ENCODE results near the gene PPM1N. TPM values are rescaled to one million over a fixed set of nuclear protein-coding genes. Genes with fewer than 3 reads are reported as not detected.

The PPM1N gene
- total and polyA plus RNA-seq, 3 experiments from 2014 or later: 2.5 to 4.6 (median 3.3) TPM

GRCh38 chr19:45528744-45529419 is 30.6 kb downstream of the PPM1N start:
- Mint-ChIP-seq H3K27ac (peak overlapping the region in 1 of 8 donors; percentile 33), H3K4me3 (no peak overlapping the region), H3K9me3 (peaks cover 0 to 5% (median 0%) of the 10 kb centered on the region in 5 donors), H3K27me3 (peaks cover 0 to 4% of the 10 kb centered on the region in 2 donors), H3K36me3 (peaks cover 6 to 36% (median 6%) of the 10 kb centered on the region in 3 donors), H3K4me1 (peaks cover 11 to 19% (median 14%) of the 10 kb centered on the region in 3 donors)
- H3K36me3 ChIP-seq (ENCODE audit: insufficient read depth, low read length): peaks cover 11% of the 10 kb centered on the region
- no peaks in the 10 kb centered on the region for H3K27me3 ChIP-seq (ENCODE audit: insufficient read depth, low read length, poor library complexity, severe bottlenecking)
- no peak overlapping the region for H3K27ac ChIP-seq (ENCODE audit: low read depth, low read length)
- peaks cover 4% of the 10 kb centered on the region for H3K4me1 ChIP-seq (ENCODE audit: insufficient read depth, low read length)
- H3K4me3 ChIP-seq (ENCODE audit: low read length): no peak overlapping the region
- H3K9me3 ChIP-seq (ENCODE audit: low read length): no peaks in the 10 kb centered on the region
- ChIA-PET POLR2A (no interaction called here), CTCF (interaction anchor here (0.5 kb wide), 1 partner anchor 545 kb away, joined by 3 read pairs; no protein-coding TSS in a partner anchor)
- DNase-seq: peak in 1 of 5 donors; percentile 43

- Histone ChIP-seq H3K27ac (ENCODE audit: low read depth, low read length) (no peak overlapping the region), H3K9me3 (ENCODE audit: low read length) (no peaks in the 10 kb centered on the region), H3K36me3 (ENCODE audit: insufficient read depth, low read length) (peaks cover 7% of the 10 kb centered on the region), H3K27me3 (ENCODE audit: insufficient read depth, low read length, poor library complexity, severe bottlenecking) (no peaks in the 10 kb centered on the region), H3K4me1 (ENCODE audit: insufficient read depth, low read length) (peaks cover 4% of the 10 kb centered on the region), H3K4me3 (ENCODE audit: low read length) (no peak overlapping the region)
- DNase-seq: no peak
- Mint-ChIP-seq H3K36me3 (peaks cover 4 to 31% (median 5%) of the 10 kb centered on the region in 3 donors), H3K4me3 (no peak overlapping the region), H3K4me1 (peaks cover 10 to 18% (median 13%) of the 10 kb centered on the region in 3 donors), H3K27me3 (peaks cover 0 to 4% of the 10 kb centered on the region in 2 donors), H3K9me3 (peaks cover 0 to 5% (median 0%) of the 10 kb centered on the region in 5 donors), H3K27ac (peak overlapping the region in 1 of 8 donors; percentile 33)
- CTCF ChIA-PET: no interaction called here
- POLR2A ChIA-PET: no interaction called here
These were observed 31.2 kb downstream of the PPM1N start for GRCh38 chr19:45529420-45529785.

DNA sequence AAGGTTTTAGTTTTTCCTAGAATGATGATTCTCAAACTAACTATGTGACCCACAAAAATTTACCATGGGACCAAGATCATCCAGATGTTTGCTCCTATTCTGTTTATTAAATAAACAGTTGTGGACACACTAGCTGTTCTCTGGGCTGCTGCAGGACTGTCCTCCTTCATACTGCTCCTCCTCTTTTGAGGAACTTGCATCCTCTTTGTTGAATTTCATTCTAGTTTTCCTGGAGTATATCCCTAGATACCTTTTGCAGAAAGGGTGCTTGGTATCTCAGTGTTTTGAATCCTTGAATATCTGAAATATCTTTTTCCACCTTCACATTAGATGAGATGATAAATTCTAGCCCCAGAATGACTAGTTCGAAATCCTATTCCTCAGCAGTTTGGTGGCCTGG is 33.1 kb downstream of the PPM1N start:
- Histone ChIP-seq H3K27me3 (ENCODE audit: insufficient read depth, low read length, poor library complexity, severe bottlenecking) (no peaks in the 10 kb centered on the region), H3K27ac (ENCODE audit: low read depth, low read length) (no peak overlapping the region), H3K4me3 (ENCODE audit: low read length) (no peak overlapping the region), H3K36me3 (ENCODE audit: insufficient read depth, low read length) (no peaks in the 10 kb centered on the region), H3K4me1 (ENCODE audit: insufficient read depth, low read length) (peaks cover 4% of the 10 kb centered on the region), H3K9me3 (ENCODE audit: low read length) (no peaks in the 10 kb centered on the region)
- DNase-seq: no peak
- Mint-ChIP-seq H3K27ac (no peak overlapping the region), H3K27me3 (peaks cover 0 to 4% of the 10 kb centered on the region in 2 donors), H3K4me3 (no peak overlapping the region), H3K4me1 (peaks cover 10 to 18% (median 13%) of the 10 kb centered on the region in 3 donors), H3K9me3 (peaks cover 0 to 5% (median 0%) of the 10 kb centered on the region in 5 donors), H3K36me3 (peaks cover 4 to 14% (median 5%) of the 10 kb centered on the region in 3 donors)
- CTCF ChIA-PET: no interaction called here
- POLR2A ChIA-PET: no interaction called here

GRCh38 chr19:45539459-45539858 is 41.2 kb downstream of the PPM1N start:
- POLR2A ChIA-PET: interaction anchor here (0.6 kb wide), 1 partner anchor 102 kb away, joined by 5 read pairs; no protein-coding TSS in a partner anchor
- H3K27ac Mint-ChIP-seq: no peak overlapping the region

DNA sequence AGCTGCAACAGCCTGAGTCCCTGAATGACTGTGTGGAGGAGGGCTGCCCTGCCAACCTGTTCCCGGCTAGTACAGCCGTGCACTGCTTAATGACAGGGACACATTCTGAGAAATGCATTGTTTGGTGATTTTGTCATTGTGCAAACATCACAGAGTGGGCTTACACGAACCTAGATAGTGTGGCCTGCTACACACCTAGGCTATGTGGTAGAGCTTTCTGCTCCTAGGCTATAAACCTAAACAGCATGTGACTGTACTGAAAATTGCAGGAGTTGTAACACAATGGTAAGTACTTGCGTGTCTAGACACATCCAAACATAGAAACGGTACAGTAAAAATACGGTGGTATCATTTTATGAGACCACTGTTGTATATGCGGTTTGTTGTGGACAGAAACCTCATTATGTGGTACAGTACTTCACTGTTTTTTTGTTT is 44.0 kb downstream of the PPM1N start:
- peaks cover 0 to 4% (median 0%) of the 10 kb centered on the region in 3 donors for H3K36me3 Mint-ChIP-seq
- no peaks in the 10 kb centered on the region for H3K9me3 Mint-ChIP-seq
- CTCF ChIA-PET: no interaction called here
- H3K4me1 Mint-ChIP-seq: peaks cover 0 to 2% (median 0%) of the 10 kb centered on the region in 3 donors
- no peaks in the 10 kb centered on the region for H3K27me3 Mint-ChIP-seq
- no peak for DNase-seq
- Histone ChIP-seq H3K36me3 (ENCODE audit: insufficient read depth, low read length) (no peaks in the 10 kb centered on the region), H3K4me3 (ENCODE audit: low read length) (no peak overlapping the region), H3K4me1 (ENCODE audit: insufficient read depth, low read length) (no peaks in the 10 kb centered on the region), H3K9me3 (ENCODE audit: low read length) (no peaks in the 10 kb centered on the region), H3K27me3 (ENCODE audit: insufficient read depth, low read length, poor library complexity, severe bottlenecking) (no peaks in the 10 kb centered on the region), H3K27ac (ENCODE audit: low read depth, low read length) (no peak overlapping the region)
- no peak overlapping the region for H3K27ac Mint-ChIP-seq
- POLR2A ChIA-PET: no interaction called here
- no peak overlapping the region for H3K4me3 Mint-ChIP-seq

More at GRCh38 chr19:45539459-45539858, 41.2 kb downstream of the PPM1N start:
- H3K27me3 ChIP-seq (ENCODE audit: insufficient read depth, low read length, poor library complexity, severe bottlenecking): no peaks in the 10 kb centered on the region
- Mint-ChIP-seq H3K27me3 (no peaks in the 10 kb centered on the region), H3K9me3 (no peaks in the 10 kb centered on the region), H3K4me1 (peaks cover 0 to 2% (median 0%) of the 10 kb centered on the region in 3 donors), H3K36me3 (peaks cover 0 to 4% (median 0%) of the 10 kb centered on the region in 3 donors), H3K4me3 (no peak overlapping the region)
- H3K4me3 ChIP-seq (ENCODE audit: low read length): no peak overlapping the region
- H3K4me1 ChIP-seq (ENCODE audit: insufficient read depth, low read length): no peaks in the 10 kb centered on the region
- no peaks in the 10 kb centered on the region for H3K36me3 ChIP-seq (ENCODE audit: insufficient read depth, low read length)
- CTCF ChIA-PET: no interaction called here
- no peak for DNase-seq
- H3K9me3 ChIP-seq (ENCODE audit: low read length): no peaks in the 10 kb centered on the region
- no peak overlapping the region for H3K27ac ChIP-seq (ENCODE audit: low read depth, low read length)

GRCh38 chr19:45547211-45547770 is 49.0 kb downstream of the PPM1N start:
- Histone ChIP-seq H3K36me3 (ENCODE audit: insufficient read depth, low read length) (no peaks in the 10 kb centered on the region), H3K4me3 (ENCODE audit: low read length) (no peak overlapping the region), H3K4me1 (ENCODE audit: insufficient read depth, low read length) (no peaks in the 10 kb centered on the region), H3K9me3 (ENCODE audit: low read length) (no peaks in the 10 kb centered on the region), H3K27me3 (ENCODE audit: insufficient read depth, low read length, poor library complexity, severe bottlenecking) (no peaks in the 10 kb centered on the region), H3K27ac (ENCODE audit: low read depth, low read length) (no peak overlapping the region)
- DNase-seq: peak in 1 of 5 donors; percentile 9
- Mint-ChIP-seq H3K27ac (no peak overlapping the region), H3K9me3 (no peaks in the 10 kb centered on the region), H3K4me3 (no peak overlapping the region), H3K27me3 (no peaks in the 10 kb centered on the region), H3K36me3 (peaks cover 0 to 6% (median 4%) of the 10 kb centered on the region in 3 donors), H3K4me1 (peaks cover 0 to 2% (median 0%) of the 10 kb centered on the region in 3 donors)
- POLR2A ChIA-PET: interaction anchor here (0.8 kb wide), 1 partner anchor 8 kb away, joined by 8 read pairs; no protein-coding TSS in a partner anchor
- CTCF ChIA-PET: no interaction called here

DNA sequence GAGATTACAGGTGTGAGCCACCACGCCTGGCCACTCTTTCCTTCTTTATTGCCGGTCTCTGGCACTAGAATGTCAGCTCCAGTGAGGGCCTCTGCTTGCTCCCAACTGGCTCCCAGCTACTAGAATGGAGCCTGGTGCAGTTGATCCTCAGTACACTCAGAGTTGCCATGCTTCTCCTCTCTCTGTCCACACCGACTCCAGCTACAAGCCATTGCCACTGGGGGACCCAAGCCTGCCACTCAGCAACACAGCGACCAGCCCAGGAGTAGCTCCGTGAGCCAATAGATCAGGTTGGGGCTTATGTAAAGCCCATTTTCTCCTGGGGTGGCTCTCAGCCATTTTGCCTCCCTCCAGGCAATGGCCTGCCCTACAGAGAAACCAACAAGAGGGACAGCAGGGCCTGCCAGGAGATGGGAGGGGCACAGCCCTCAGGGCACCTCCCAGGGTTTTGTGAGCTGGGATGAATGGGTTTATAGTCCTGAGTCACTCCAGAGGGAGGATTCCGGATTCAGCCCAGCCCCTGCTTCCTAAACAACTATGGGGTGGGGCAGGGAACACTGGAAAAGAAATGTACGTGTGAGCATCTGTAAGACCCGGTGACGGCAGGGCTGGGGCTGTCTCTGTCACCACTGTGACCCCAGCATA is 49.8 kb downstream of the PPM1N start:
- Mint-ChIP-seq H3K27me3 (no peaks in the 10 kb centered on the region), H3K4me1 (peaks cover 0 to 2% (median 0%) of the 10 kb centered on the region in 3 donors), H3K36me3 (peaks cover 0 to 9% (median 4%) of the 10 kb centered on the region in 3 donors), H3K27ac (no peak overlapping the region), H3K9me3 (no peaks in the 10 kb centered on the region), H3K4me3 (no peak overlapping the region)
- ChIA-PET CTCF (no interaction called here), POLR2A (no interaction called here)
- Histone ChIP-seq H3K27me3 (ENCODE audit: insufficient read depth, low read length, poor library complexity, severe bottlenecking) (no peaks in the 10 kb centered on the region), H3K4me1 (ENCODE audit: insufficient read depth, low read length) (no peaks in the 10 kb centered on the region), H3K27ac (ENCODE audit: low read depth, low read length) (no peak overlapping the region), H3K9me3 (ENCODE audit: low read length) (no peaks in the 10 kb centered on the region), H3K36me3 (ENCODE audit: insufficient read depth, low read length) (no peaks in the 10 kb centered on the region), H3K4me3 (ENCODE audit: low read length) (no peak overlapping the region)
- DNase-seq: peak in 1 of 5 donors; percentile 25

All from CD8-positive, alpha-beta memory T cell (primary cell).